GM12878 (cell line): ENCODE data around the gene CDC7. TPM values are rescaled to one million over a fixed set of nuclear protein-coding genes. Genes with fewer than 3 reads are reported as not detected.
A peak's percentile ranks its signal among the peaks of the same experiment; 100 is the strongest.

Experiments
- ATAC-seq: fragments of 200-7000 bp; cut with Tn5 transposase; 3 replicates; pipeline ENCODE4 v1.9.1; 2020; ENCODE audit warnings: mild to moderate bottlenecking, moderate library complexity
- BruUV-seq: library from RNA; stranded (reverse); fragments of 400-500 nt; replicated peaks from 2 replicates; lab custom pipeline; 2021; lab: Mats Ljungman, UMichigan
- CTCF ChIA-PET: fragments of 300-600 bp; sonication (Branson Sonifier 250); formaldehyde crosslinking; extraction: SDS; loops from one replicate; lab custom pipeline; 2021; ENCODE audit warnings: inconsistent platforms; lab: Yijun Ruan, JAX
- POLR2A ChIA-PET: fragments of 350-600 bp; formaldehyde crosslinking; extraction: SDS; loops from one replicate; lab custom pipeline; 2021; ENCODE audit warnings: inconsistent platforms; lab: Charles Lee
- RAD21 ChIA-PET: fragments of 300-600 bp; sonication (Branson Sonifier 250); formaldehyde crosslinking; loops from one replicate; lab custom pipeline; 2023; ENCODE audit warnings: antibody characterized with exemption; ENCODE audit not compliant: unreplicated experiment; lab: Charles Lee
- SMC1A ChIA-PET: fragments of 300-600 bp; sonication (Branson Sonifier 250); formaldehyde crosslinking; loops from one replicate; lab custom pipeline; 2023; ENCODE audit not compliant: unreplicated experiment, uncharacterized antibody; lab: Charles Lee
- DNase-seq: peaks from one replicate; pipeline ENCODE4 v3.0.0-alpha.2; 2011; ENCODE audit warnings: low read depth, low spot score
- FAIRE-seq: peaks from 3 replicates; lab custom pipeline; 2011; peaks lifted over from hg19 to GRCh38; lab: Jason Lieb, UNC
- H2AFZ ChIP-seq: 2 replicates; pipeline ENCODE4 v1.6.0; 2011; ENCODE audit warnings: low read depth, low read length, control low read depth; ENCODE audit not compliant: control insufficient read depth
- H3K27ac ChIP-seq: 2 replicates; pipeline ENCODE4 v1.5.1; 2011; ENCODE audit warnings: control low read depth; ENCODE audit not compliant: control insufficient read depth, insufficient read depth
- H3K27me3 ChIP-seq, 2 experiments: replicated peaks in 1 of 2; 2 replicates each; pipeline versions ENCODE4 v1.6.0 to v1.6.1; 2011; ENCODE audit warnings: low read length in 1 of 2; ENCODE audit not compliant: control insufficient read depth in 2 of 2, insufficient read depth in 2 of 2
- H3K36me3 ChIP-seq, 2 experiments: 2 replicates each; pipeline ENCODE4 v1.5.1; 2011; ENCODE audit warnings: low read length in 1 of 2; ENCODE audit not compliant: control insufficient read depth in 2 of 2, insufficient read depth in 2 of 2
- H3K4me1 ChIP-seq: 2 replicates; pipeline ENCODE4 v1.6.1; 2011; ENCODE audit warnings: mild to moderate bottlenecking, low read length, moderate library complexity, mixed read lengths; ENCODE audit not compliant: control insufficient read depth, insufficient read depth
- H3K4me2 ChIP-seq: 2 replicates; pipeline ENCODE4 v1.6.0; 2011; ENCODE audit warnings: control low read depth; ENCODE audit not compliant: control insufficient read depth, insufficient read depth
- H3K4me3 ChIP-seq: fragments of 200-600 bp; sonication (generic); 2 replicates; pipeline ENCODE4 v1.5.1; 2016
- H3K79me2 ChIP-seq: 2 replicates; pipeline ENCODE4 v1.6.0; 2011; ENCODE audit warnings: low read length; ENCODE audit not compliant: control insufficient read depth, insufficient read depth
- H3K9ac ChIP-seq: 2 replicates; pipeline ENCODE4 v1.8.0; 2011; ENCODE audit warnings: low read length, control low read depth, mixed read lengths; ENCODE audit not compliant: control insufficient read depth, insufficient read depth
- H3K9me3 ChIP-seq: replicated peaks from 3 replicates; pipeline ENCODE4 v1.5.1; 2011; ENCODE audit warnings: mild to moderate bottlenecking, low read length; ENCODE audit not compliant: control insufficient read depth, insufficient read depth
- H4K20me1 ChIP-seq: 2 replicates; pipeline ENCODE4 v1.6.0; 2011; ENCODE audit not compliant: control insufficient read depth, insufficient read depth
- CBFB ChIP-seq: IDR thresholded peaks from 2 replicates; pipeline ENCODE4 v1.6.1; 2016; ENCODE audit warnings: antibody characterized with exemption, low read depth
- CBX5 ChIP-seq: sonication (generic); IDR thresholded peaks from 2 replicates; pipeline ENCODE4 v1.6.1; 2016; ENCODE audit warnings: low read depth, moderate library complexity, mild to moderate bottlenecking, inconsistent platforms
- CHD1 ChIP-seq: IDR thresholded peaks from 2 replicates; pipeline ENCODE4 v1.6.1; 2012; ENCODE audit warnings: low read depth, low read length, improper control_type of control experiment
- NR2F1 ChIP-seq: fragments of 450-650 bp; conservative IDR thresholded peaks from 2 replicates; pipeline ENCODE4 v1.6.1; 2017; ENCODE audit warnings: mild to moderate bottlenecking
- RELA ChIP-seq: fragments of 450-650 bp; IDR thresholded peaks from 2 replicates; pipeline ENCODE4 v1.8.0; 2014; ENCODE audit warnings: borderline replicate concordance; ENCODE audit not compliant: partially characterized antibody
- RUNX3 ChIP-seq: IDR thresholded peaks from 2 replicates; pipeline ENCODE4 v1.6.1; 2012; ENCODE audit warnings: low read length, inconsistent platforms
- SIX5 ChIP-seq: IDR thresholded peaks from 2 replicates; pipeline ENCODE4 v1.6.1; 2011; ENCODE audit warnings: mild to moderate bottlenecking, low read depth, low read length, moderate library complexity; ENCODE audit not compliant: severe bottlenecking
- SPI1 ChIP-seq: IDR thresholded peaks from 2 replicates; pipeline ENCODE4 v1.6.1; 2011; ENCODE audit warnings: low read depth, mild to moderate bottlenecking, low read length, moderate library complexity, borderline replicate concordance; ENCODE audit not compliant: insufficient read depth
- SRF ChIP-seq, 2 experiments: IDR thresholded peaks; 2 replicates each; pipeline ENCODE4 v1.6.1; 2011; ENCODE audit warnings: low read depth in 2 of 2, low read length in 2 of 2, mild to moderate bottlenecking in 1 of 2, moderate library complexity in 1 of 2
- USF2 ChIP-seq: IDR thresholded peaks from 2 replicates; pipeline ENCODE4 v1.6.1; 2011; ENCODE audit warnings: low read depth, low read length, improper control_type of control experiment, borderline replicate concordance
- ZNF687 ChIP-seq: fragments of 450-650 bp; IDR thresholded peaks from 2 replicates; pipeline ENCODE4 v1.6.1; 2017; ENCODE audit warnings: mild to moderate bottlenecking, moderate library complexity
- WGBS: methylation state at CpG from one replicate; pipeline ENCODE4 v1.1.6; 2016; ENCODE audit warnings: low lambda C conversion rate; ENCODE audit not compliant: insufficient replicate concordance, insufficient coverage; ENCODE audit errors: missing lambda C conversion rate; 5-methylcytosine and 5-hydroxymethylcytosine counted together
- in situ Hi-C: fragments of 300-500 bp; cut with MboI; formaldehyde crosslinking; loops from 9 replicates; pipeline ENCODE4 v1.14.3; 2018; ENCODE audit warnings: mixed read lengths
- intact Hi-C: fragments of 100-400 bp; cut with micrococcal nuclease; formaldehyde crosslinking; loops from one replicate; pipeline ENCODE4 v1.14.2; 2022; ENCODE audit not compliant: unreplicated experiment
- polyA plus RNA-seq, 11 experiments: library from polyadenylated mRNA; depleted of rRNA in 4 of 11; unstranded in 6 of 11; stranded (reverse) in 5 of 11; fragments of >200 nt; fragmentation: Nextera tagmentation in 4 of 11; fragmentation: Illumina TruSeq in 1 of 11; extraction: Ambion mirVana in 4 of 11; extraction: Trizol in 1 of 11; gene quantifications; 1 replicate in 1 of 11; 2 replicates in 10 of 11; pipeline versions ENCODE4 v1.2.1 to v1.2.3, GENCODE V29; 2011 to 2016; ENCODE audit warnings: inconsistent platforms in 2 of 11, missing spikeins in 2 of 11, low read depth in 1 of 11
- total RNA-seq, 4 experiments: library from RNA; depleted of rRNA in 3 of 4; stranded (reverse); fragments of >200 nt in 3 of 4; fragmentation: Illumina TruSeq in 1 of 4; extraction: Trizol in 1 of 4; gene quantifications; 2 replicates each; pipeline versions ENCODE4 v1.2.1 to v1.2.3, GENCODE V29; 2013 to 2021

CDC7 gene
- total and polyA plus RNA-seq, 10 of the 15 experiments (the other 5 are each of a cell fraction or from before 2014, with no cell fraction given) = 14.9 to 37.8 (median 26.0) TPM

GRCh38 chr1:91499346-91499745, 1.3 kb upstream of the CDC7 start:
- no TSS peak for BruUV-seq
- CTCF ChIA-PET = interaction anchor here (0.6 to 6.7 kb wide), 3 partner anchors 13 to 985 kb away, joined by 3 to 59 read pairs (median 4); no protein-coding TSS in a partner anchor
- H2AFZ ChIP-seq = no peak overlapping the region

DNA sequence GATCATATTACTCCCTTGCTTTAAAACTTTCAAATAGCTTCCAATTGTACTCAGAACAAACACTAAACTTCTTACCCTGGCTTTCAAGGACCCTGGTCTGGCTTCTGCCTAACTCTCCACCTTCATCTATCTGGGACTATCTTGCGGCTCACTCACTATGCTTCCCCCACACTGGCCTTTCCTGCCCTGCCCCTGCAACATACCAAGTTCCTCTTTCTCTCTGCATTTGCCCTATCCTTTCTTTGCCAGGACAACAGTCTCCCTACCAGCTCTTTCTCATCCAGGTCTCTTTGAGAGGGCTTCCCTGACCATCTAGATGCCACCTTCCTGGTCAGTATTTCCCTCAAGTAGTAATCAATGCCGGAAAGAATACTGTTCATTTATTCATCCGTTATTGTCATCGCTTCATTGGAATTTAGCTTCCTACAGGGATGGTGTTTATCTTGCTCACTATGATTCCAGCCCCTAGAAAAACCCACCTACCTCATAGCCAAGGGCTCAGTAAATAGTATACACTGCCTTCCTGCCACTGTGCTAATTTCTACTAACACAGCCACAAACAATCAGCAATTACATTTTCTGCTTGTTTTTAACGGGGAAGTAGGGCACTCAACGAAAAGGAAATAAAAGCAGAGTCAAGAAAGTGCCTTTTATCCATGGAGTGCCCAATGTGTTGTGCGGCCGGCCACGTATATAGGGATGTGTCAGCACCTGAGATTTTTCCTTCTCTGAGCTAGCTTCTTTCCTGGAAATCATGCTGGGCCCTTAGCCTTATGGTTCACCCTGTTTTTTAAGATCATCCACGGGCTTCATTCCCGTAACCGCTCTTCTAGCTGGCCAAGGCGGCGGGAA, 521 bp upstream of the CDC7 start:
- CTCF ChIA-PET = interaction anchor here (1.0 to 6.7 kb wide), 4 partner anchors 13 to 426 kb away, joined by 3 to 59 read pairs (median 4); no protein-coding TSS in a partner anchor
- peak; percentile 13 for ATAC-seq
- peak overlapping the region; percentile 97 for H3K4me2 ChIP-seq
- H3K27ac ChIP-seq = peak overlapping the region; percentile 96
- RAD21 ChIA-PET = interaction anchor here (0.6 to 4.7 kb wide), 2 partner anchors 13 to 1210 kb away, joined by 5 to 27 read pairs; no protein-coding TSS in a partner anchor
- in situ Hi-C loops = loop anchor here (25.0 kb wide), 2 partner anchors 387 to 1112 kb away; partner anchors contain the start of gene TGFBR3
- no peaks in the 10 kb centered on the region for H3K9me3 ChIP-seq
- no peak for FAIRE-seq
- H2AFZ ChIP-seq = peak overlapping the region; percentile 100
- TF ChIP-seq RUNX3 (peak; percentile 28; the same call in 1 of the 2 replicates), NR2F1 (0 out of 2 replicates have a peak, but pooled peaks have one; percentile 2), CHD1 (no peak), USF2 (no peak), CBX5 (peak; percentile 1; the same call in 1 of the 2 replicates), SPI1 (peak; percentile 23; the same call in 1 of the 2 replicates), CBFB (peak; percentile 45; the same call in 1 of the 2 replicates), ZNF687 (0 out of 2 replicates have a peak, but pooled peaks have one; percentile 20)
- H3K36me3 ChIP-seq = no peaks in the 10 kb centered on the region
- intact Hi-C loops = loop anchor here (2.0 to 10.0 kb wide), 5 partner anchors 212 to 795 kb away; partner anchors contain the start of genes GLMN, RPAP2 and TGFBR3
- SMC1A ChIA-PET = interaction anchor here (0.5 to 1.6 kb wide), 5 partner anchors 8 to 795 kb away, joined by 3 to 7 read pairs (median 4); no protein-coding TSS in a partner anchor
- no peaks in the 10 kb centered on the region for H4K20me1 ChIP-seq
- no peak for DNase-seq
- peaks cover 2% of the 10 kb centered on the region; the same call in 1 of the 2 replicates for H3K4me1 ChIP-seq
- H3K79me2 ChIP-seq = peaks cover 36% of the 10 kb centered on the region
- H3K9ac ChIP-seq = peak overlapping the region; percentile 90
- POLR2A ChIA-PET = no interaction called here
- 11% methylated on average over 14 of the region's 14 CpGs for WGBS
- H3K4me3 ChIP-seq = peak overlapping the region; percentile 92
- TSS peak; percentile 99 for BruUV-seq
- no peaks in the 10 kb centered on the region for H3K27me3 ChIP-seq

More at GRCh38 chr1:91499346-91499745, 1.3 kb upstream of the CDC7 start:
- Histone ChIP-seq H3K36me3 (no peaks in the 10 kb centered on the region), H3K4me1 (no peaks in the 10 kb centered on the region), H3K9me3 (no peaks in the 10 kb centered on the region), H3K27me3 (no peaks in the 10 kb centered on the region), H4K20me1 (no peaks in the 10 kb centered on the region), H3K4me3 (no peak overlapping the region), H3K4me2 (no peak overlapping the region), H3K9ac (no peak overlapping the region), H3K79me2 (peaks cover 33% of the 10 kb centered on the region), H3K27ac (no peak overlapping the region)
- ChIA-PET SMC1A (interaction anchor here (0.9 to 1.6 kb wide), 4 partner anchors 8 to 333 kb away, joined by 3 to 7 read pairs (median 4); no protein-coding TSS in a partner anchor), RAD21 (no interaction called here), POLR2A (no interaction called here)
- in situ Hi-C loops (no loop called here), intact Hi-C loops (no loop called here)
- TF ChIP-seq RELA = no peak
- no peak for TF ChIP-seq SRF (IDR thresholded peaks at IDR 0.05; ENCODE audit: low read depth in 2 of 2, low read length in 2 of 2)
- no peak for TF ChIP-seq SIX5
- FAIRE-seq (no peak), ATAC-seq (no peak), DNase-seq (no peak)
- 100% methylated on average over 2 of the region's 2 CpGs for WGBS
